T-helper 22 cell (primary cell): ENCODE measurements around the gene FBP2.
"Not testable (repeated sequence)": the region's sequence is repeated elsewhere in the genome, so short reads cannot be mapped to it uniquely, and the experiment has no call there.

ENCODE experiments used
- DNase-seq: peaks from one replicate; pipeline ENCODE4 v3.0.0-alpha.2; 2020; ENCODE audit warnings: low read depth

Gene FBP2

GRCh38 chr9:94563548-94563947, 30.1 kb downstream of the FBP2 start:
- DNase-seq: no peak

- DNase-seq: no peak
These were observed 33.4 kb downstream of the FBP2 start for GRCh38 chr9:94560237-94560636.

GRCh38 chr9:94557376-94557775, 36.2 kb downstream of the FBP2 start:
- DNase-seq: no peak

- DNase-seq: no peak
These were observed 38.9 kb downstream of the FBP2 start, which contains the start of gene PCAT7 for GRCh38 chr9:94554439-94555331. Gene PCAT7 (plus strand): TSS chr9:94555083.

- DNase-seq: no peak
These were observed 39.6 kb downstream of the FBP2 start for GRCh38 chr9:94554078-94554438.

- no peak for DNase-seq
These were observed 40.3 kb downstream of the FBP2 start for GRCh38 chr9:94553029-94553938.

GRCh38 chr9:94545940-94546339, 47.7 kb downstream of the FBP2 start:
- no peak for DNase-seq

GRCh38 chr9:94544335-94544734, 49.3 kb downstream of the FBP2 start:
- DNase-seq: not testable (repeated sequence)

GRCh38 chr9:94538908-94539307, 54.7 kb downstream of the FBP2 start:
- no peak for DNase-seq

- no peak for DNase-seq
These were observed 58.7 kb downstream of the FBP2 start for GRCh38 chr9:94534901-94535300.

GRCh38 chr9:94533601-94534000, 60.0 kb downstream of the FBP2 start:
- DNase-seq: no peak

- DNase-seq: no peak
These were observed 60.5 kb downstream of the FBP2 start for GRCh38 chr9:94533155-94533554.

GRCh38 chr9:94528886-94529285, 64.7 kb downstream of the FBP2 start:
- DNase-seq: no peak

- DNase-seq: no peak
These were observed 66.7 kb downstream of the FBP2 start for GRCh38 chr9:94526951-94527350.

- DNase-seq: no peak
These were observed 67.4 kb downstream of the FBP2 start for GRCh38 chr9:94526271-94526670.

- no peak for DNase-seq
These were observed 68.1 kb downstream of the FBP2 start for GRCh38 chr9:94525396-94526035.

GRCh38 chr9:94517254-94517653, 76.4 kb downstream of the FBP2 start:
- DNase-seq: no peak

- DNase-seq: no peak
These were observed 78.9 kb downstream of the FBP2 start for GRCh38 chr9:94514722-94515121.

GRCh38 chr9:94511955-94512265, 81.7 kb downstream of the FBP2 start:
- no peak for DNase-seq

- no peak for DNase-seq
These were observed 82.3 kb downstream of the FBP2 start for GRCh38 chr9:94511134-94511954.
